OCI-LY3 (cell line): ENCODE measurements around the gene CASZ1.

Experiments
- EZH2phosphoT487 ChIP-seq: fragments of 200-600 bp; shearing (Covaris generic); IDR thresholded peaks from 2 replicates; pipeline ENCODE4 v1.6.1; 2018; ENCODE audit warnings: antibody characterized with exemption, mixed run types, low read depth
- TF ChIP-seq, protein P1 (sequence below): fragments of 200-600, 300-600 bp; sonication (generic); IDR thresholded peaks from 2 replicates; pipeline ENCODE4 v1.5.1; 2014; ENCODE audit warnings: antibody characterized with exemption, low read length, low read depth

DNA sequence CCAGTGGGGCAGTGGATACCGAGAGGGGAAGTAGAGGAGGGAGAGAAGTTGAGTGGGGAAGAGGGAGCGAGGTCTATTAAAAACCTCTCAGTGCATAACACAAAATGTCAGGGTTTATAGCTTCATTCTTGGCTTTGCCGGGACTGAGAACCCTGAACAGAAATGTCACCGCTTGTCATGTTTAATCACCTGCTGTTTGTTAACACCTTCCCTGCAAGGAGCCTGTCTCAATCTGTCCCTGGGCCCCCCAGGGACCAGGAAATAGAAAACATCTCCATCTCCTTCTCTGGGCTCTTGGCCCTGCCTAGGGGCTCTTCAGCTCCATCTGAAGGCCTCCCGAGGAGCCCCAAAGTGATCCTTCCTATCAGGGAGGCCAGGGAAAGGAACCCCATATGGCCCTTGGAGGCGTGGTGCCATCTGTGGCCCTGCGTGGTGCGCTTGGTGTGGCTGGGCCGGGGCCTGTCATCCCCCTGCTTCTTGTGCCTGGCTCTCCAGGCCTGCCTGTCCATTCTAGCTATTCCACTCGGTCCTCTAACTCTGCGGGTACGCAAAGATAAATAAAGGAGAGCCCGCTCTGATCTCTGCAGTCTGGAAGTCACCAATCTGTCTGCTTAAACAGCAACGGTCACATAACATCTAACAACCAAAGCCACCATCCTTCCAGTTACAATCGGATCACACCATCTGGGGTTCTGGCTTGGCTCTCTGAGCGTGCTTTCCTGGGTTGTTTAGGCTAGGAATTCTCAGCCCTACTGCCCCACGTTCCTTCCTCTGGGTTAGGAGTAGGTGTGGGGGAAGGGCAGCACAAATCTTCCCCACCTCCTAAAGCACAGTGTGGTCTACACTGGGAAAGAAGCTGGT, 113.8 kb downstream of the CASZ1 start:
- TF ChIP-seq, protein P1, sequence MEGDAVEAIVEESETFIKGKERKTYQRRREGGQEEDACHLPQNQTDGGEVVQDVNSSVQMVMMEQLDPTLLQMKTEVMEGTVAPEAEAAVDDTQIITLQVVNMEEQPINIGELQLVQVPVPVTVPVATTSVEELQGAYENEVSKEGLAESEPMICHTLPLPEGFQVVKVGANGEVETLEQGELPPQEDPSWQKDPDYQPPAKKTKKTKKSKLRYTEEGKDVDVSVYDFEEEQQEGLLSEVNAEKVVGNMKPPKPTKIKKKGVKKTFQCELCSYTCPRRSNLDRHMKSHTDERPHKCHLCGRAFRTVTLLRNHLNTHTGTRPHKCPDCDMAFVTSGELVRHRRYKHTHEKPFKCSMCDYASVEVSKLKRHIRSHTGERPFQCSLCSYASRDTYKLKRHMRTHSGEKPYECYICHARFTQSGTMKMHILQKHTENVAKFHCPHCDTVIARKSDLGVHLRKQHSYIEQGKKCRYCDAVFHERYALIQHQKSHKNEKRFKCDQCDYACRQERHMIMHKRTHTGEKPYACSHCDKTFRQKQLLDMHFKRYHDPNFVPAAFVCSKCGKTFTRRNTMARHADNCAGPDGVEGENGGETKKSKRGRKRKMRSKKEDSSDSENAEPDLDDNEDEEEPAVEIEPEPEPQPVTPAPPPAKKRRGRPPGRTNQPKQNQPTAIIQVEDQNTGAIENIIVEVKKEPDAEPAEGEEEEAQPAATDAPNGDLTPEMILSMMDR, result no peak
- no peak for TF ChIP-seq EZH2phosphoT487
